Measurements from ENCODE around the gene ATP2C1.

ATP2C1 gene

GRCh38 chr3:131053043-131053859 is 159.4 kb downstream of the ATP2C1 start:
- DNase-seq: no peak

Measured in suppressor macrophage treated with lipopolysaccharide for 4 hours (primary cell).